DND-41 (cell line): ENCODE results near the gene PSMA6.
"Not testable (repeated sequence)": the region's sequence is repeated elsewhere in the genome, so short reads cannot be mapped to it uniquely, and the experiment has no call there.

ENCODE experiments used
- CTCF ChIP-seq: IDR thresholded peaks from 2 replicates; pipeline ENCODE4 v1.5.1; 2012; ENCODE audit warnings: borderline replicate concordance, low read length, moderate library complexity, mild to moderate bottlenecking; ENCODE audit not compliant: poor library complexity, severe bottlenecking; ENCODE audit errors: extremely low read depth
- EZH2 ChIP-seq: IDR thresholded peaks from 3 replicates; pipeline ENCODE4 v1.6.1; 2012; ENCODE audit warnings: borderline replicate concordance, low read depth, mild to moderate bottlenecking, moderate library complexity, low read length, inconsistent platforms; ENCODE audit not compliant: severe bottlenecking

GRCh38 chr14:35359655-35360054 is 67.5 kb downstream of the PSMA6 start:
- not testable (repeated sequence) for TF ChIP-seq CTCF, EZH2
